Measurements from ENCODE around the gene ATXN10.
"Not testable (repeated sequence)": the region's sequence is repeated elsewhere in the genome, so short reads cannot be mapped to it uniquely, and the experiment has no call there.

ATXN10 gene

DNA sequence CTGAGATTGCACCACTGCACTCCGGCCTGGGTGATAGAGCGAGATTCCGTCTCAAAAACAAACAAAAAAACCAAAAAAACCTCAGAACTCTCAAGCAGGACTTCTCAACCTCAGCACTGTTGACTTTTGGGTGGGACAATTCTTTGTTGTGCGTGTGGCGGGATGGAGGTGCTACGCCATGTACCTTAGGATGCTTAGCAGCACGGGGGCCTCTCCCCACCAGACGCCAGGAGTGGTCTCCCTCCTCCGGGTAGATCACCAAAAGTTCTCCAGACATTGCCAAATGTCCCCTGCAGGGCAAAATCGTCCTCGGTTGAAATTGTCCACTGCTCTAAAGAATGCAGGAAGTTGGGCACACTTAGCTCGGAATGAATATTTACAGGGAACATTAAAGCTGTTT lies 26.9 kb upstream of the ATXN10 start:
- DNase-seq = no peak

- no peak for DNase-seq
Observed at GRCh38 chr22:45645150-45645525, 26.5 kb upstream of the ATXN10 start.

DNA sequence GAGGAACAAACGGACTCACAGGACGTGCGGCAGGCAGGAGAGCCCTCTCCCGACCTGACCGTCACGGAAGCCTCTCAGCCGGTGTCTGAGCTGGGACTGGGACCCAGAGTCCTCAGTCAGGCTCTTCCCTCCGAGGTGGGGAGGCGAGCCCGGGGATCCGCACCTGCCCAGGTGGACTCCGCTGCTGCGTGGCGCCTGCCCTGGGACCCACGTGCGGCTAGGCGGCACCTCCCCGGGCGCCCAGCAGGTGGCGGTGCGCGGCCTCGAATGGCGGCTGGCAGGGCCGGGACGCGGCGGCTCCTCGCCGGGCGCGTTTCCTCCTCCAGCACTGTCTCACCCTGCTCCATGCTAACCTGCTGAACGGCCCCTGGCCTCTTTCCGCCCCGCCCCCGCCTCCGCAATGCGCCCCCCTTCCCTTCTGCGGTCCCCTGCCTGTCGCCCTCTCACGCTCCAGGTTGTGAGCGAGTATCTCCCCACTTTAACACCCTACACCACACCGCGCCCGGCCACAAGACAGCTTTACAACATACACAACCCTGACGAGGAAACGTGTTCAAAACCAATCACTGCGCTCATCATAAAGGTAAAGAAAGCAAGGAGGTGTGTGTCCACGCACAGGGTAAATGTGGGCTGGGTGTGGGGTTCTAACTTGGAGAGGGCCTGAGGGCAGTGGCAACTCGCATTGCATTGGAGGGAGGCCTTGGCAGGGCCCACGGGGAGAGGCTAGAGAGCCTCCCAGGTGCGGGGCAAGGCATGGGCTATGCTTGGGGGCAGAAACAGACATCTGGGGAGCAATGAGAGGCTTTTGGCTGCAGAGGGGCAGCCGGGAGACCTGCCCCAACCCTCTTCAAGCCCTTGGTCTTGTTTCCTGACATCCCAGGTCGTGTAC lies 25.9 kb upstream of the ATXN10 start:
- DNase-seq = peak; percentile 85

- DNase-seq = no peak
Observed at GRCh38 chr22:45647532-45648225, 24.0 kb upstream of the ATXN10 start.

GRCh38 chr22:45648301-45649117 lies 23.1 kb upstream of the ATXN10 start:
- no peak for DNase-seq

GRCh38 chr22:45649809-45650208 lies 21.8 kb upstream of the ATXN10 start:
- DNase-seq = no peak

- no peak for DNase-seq
Observed at GRCh38 chr22:45650721-45651120, 20.9 kb upstream of the ATXN10 start.

DNA sequence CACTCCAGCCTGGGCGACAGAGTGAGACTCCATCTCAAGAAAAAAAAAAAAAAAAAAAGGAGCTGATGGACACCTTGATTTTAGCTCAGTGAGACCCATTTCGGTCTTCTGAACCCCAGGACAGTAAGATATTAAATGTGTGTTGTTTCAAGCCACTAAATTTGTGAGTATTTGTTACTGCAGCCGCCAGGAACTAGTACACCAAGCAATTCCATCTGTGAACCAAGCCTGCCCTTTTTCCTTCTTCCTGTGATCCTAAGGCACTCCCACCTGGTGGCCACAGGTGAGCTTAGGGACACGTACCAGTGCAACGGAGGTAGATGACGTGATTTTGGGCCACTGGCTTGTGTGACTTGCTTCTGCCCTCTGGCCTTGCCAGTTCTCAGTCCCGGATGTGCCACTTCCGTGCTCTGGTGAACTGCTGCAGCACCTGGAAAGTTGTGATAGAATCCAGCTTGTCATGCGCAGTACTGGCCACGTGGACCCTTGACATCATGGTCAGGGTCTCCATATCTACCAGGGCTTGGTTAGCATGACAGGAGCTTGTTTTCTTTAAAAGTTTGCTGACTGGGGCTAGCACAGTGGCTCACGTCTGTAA lies 19.6 kb upstream of the ATXN10 start:
- DNase-seq = no peak

DNA sequence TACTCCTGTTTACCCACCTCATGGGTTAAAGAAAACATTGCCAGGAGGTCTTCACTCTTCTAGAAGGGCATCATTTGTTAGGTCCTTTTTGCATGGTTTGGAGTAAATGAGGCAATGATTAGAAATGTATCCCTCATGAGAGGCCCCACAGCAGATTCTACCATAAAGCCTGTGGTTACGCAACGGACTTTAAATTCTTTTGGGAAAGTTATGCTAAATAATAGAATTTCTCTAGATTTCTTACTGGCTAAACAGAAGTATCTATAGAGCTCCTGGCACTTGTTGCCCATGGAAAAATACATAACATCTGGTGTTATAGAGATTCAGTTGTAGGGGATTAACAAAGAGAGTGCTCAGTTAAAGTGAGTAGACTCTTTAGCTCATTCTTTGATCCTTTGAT lies 15.1 kb upstream of the ATXN10 start:
- DNase-seq = no peak

- no peak for DNase-seq
Observed at GRCh38 chr22:45657701-45658100, 13.9 kb upstream of the ATXN10 start.

DNA sequence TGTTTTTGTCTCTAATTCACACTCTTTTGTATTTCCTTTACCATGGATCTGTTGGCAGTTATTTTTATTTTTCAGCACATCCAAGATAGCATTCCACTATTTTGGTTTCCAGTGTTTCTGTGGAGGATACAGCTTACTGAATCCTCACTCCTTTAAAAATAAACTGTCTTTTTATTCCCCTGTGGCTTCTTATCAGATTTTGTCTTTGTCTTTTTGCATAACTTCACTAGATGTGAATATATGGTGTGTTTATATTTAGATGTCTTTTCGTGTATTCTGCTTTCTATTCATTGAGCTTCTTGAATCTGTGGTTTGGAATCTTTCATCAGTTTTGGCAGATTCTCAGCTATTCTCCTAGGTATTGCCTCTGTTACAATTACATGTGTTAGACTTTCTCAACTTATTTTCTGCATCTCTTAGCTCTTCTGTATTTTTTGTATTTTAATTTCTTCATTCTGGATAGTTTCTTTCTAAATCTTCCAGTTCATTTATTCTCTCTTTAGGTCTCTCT lies 7.4 kb upstream of the ATXN10 start:
- DNase-seq = no peak

- DNase-seq = no peak
Observed at GRCh38 chr22:45667486-45667885, 4.1 kb upstream of the ATXN10 start.

DNA sequence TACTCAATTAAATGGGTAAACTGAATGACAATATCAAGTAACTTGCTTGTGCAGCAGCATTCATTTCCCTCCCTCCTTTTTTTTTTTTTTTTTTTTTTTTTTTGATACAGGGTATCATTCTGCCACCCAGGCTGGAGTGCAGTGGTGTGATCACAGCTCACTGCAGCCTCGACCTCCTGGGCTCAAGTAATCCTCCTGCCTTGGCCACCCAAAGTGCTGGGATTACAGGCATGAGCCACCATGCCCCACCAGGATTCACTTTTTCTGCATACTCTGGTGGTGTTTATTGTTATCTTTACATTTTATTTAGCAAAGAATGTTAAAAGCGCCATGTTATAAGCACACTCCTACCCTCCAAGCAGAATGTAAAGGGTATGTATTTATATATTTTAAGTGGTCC lies 1.3 kb upstream of the ATXN10 start:
- DNase-seq = not testable (repeated sequence)

DNA sequence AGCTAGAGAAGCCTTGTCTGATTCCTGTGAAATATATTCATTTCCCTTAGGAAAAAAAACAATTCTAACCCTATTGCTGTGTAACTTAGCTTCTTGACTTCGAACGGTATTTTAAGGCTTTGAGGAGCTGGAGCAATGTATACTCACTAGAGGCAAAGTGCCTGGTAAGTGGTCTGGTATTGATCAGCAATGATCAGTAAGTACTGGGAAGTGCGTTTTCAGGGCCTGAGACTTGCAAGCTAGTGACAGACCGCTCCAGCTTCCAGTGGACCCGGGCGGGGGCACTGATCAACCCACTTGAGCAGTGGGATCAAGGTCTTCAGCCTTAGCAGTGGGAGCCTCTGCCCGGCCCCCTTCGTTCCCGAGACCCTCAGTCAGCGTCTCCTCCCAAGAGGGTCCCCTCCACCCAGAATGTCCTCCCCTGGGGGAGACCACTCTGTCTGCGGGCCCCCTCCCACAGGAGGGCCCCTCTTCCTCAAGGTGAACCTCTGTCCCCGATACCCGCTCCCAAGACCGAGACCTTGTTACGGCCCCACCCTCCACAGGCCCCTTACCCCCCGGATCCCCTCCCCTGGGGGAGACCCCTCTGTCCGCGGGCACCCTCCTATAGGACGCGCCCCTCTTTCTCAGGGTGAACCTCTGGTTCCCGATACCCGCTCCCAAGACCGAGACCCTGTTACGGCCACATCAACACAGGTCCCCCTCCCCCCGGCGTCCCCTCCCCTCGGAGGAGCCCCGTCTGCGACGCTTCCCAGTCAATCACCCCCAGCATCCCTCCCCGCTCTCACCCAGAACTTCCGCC lies 452 bp upstream of the ATXN10 start:
- peak; percentile 72 for DNase-seq

DNA sequence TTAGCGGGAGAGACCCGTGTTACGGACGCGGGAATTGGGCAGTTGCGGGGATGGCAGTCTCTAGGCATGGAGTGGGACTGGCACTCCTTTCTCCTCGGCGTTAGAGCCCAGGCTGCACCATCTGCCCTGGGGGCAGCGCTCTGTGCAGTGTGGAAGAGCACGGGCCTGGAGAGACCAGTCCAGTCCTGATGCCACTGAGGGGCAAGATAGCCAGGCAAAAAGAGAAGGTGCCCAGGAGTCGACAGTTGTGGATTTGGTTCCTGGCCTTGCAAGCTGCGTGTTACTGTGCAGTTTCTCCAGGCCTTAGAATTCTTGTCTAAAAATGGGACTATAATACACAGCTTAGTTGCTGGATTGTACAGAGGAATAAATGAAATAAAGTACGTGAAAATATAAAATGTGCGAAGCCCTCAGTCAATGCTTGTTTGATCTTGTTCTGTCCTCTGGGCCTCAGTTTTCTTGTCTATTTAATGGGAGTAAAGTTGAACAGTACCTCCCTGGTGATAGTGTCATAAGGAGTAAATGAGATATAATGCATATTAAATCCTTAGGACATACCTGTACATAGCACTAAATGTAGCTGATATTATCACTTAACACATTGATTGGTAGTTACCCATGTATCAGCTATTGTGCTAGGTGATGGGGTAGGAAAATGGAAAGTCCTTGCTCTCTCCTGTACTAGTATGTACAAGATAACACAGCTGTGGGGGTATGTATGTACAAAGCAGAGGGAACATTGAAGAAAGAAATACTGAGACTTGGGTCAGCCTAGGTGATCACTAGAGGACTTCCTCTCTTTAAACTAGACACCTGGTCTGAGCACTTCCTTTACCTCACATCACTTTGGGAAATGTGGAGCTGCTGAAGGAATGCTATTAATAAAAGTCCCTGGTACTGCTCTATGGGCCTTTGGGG lies 1.2 kb downstream of the ATXN10 start:
- DNase-seq = no peak

GRCh38 chr22:45673482-45674175 lies 2.0 kb downstream of the ATXN10 start:
- no peak for DNase-seq

GRCh38 chr22:45676024-45676423 lies 4.4 kb downstream of the ATXN10 start:
- no peak for DNase-seq

- DNase-seq = no peak
Observed at GRCh38 chr22:45677063-45677462, 5.4 kb downstream of the ATXN10 start.

DNA sequence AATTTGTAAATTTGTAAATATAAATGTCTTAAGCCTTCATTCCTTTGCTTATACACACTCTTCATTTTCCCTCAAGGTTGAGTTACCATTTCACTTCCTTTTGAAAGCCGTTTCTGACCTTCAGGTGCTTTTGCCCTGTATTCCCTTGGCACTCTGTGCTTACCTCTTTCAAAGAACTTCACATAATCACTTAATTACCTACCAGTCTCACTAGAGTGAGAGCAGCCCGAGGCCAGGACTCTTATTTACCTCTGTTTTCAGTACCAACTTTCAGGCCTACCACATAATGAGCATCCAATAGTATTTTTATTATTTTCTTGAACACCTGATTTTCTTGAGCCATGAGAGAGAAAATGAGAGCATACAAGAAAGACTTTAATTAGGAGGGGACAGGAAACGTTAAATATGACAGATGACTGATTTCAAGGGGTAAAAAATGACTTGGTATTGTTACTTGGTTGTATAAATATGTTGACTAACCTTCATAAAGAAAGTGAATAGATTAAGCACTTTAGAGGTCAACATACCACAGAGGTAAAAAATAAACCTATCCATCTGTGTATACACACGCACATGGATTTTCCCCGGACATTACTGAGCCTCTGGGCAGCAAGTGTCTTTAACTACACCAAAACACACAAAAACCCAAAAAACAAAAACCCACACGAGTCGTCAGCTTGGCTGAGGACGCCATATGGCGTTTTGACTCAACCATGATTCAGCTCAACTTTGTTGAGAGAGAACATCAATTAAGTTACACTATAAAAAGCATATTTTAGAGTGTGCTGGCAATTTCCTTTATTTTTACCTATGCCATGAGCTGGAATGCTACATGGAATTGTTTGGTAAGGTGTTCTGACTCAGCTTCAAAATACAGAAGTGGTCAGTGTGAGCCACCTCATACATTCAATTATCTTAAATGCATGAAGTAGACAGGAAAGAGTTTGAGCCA lies 7.6 kb downstream of the ATXN10 start:
- DNase-seq = no peak

All from islet precursor cell (in vitro differentiated cells).